Activated CD4-positive, alpha-beta memory T cell treated with anti-CD3 and anti-CD28 coated beads for 36 hours (primary cell): Measurements from ENCODE around the gene GBX2. TPM values are rescaled to one million over a fixed set of nuclear protein-coding genes. Genes with fewer than 3 reads are reported as not detected.

Experiments used
- CTCF ChIA-PET: fragments of 350-600 bp; sonication (Branson Sonifier 250); formaldehyde crosslinking; loops from one replicate; lab custom pipeline; 2021; ENCODE audit warnings: antibody characterized with exemption, inconsistent platforms; lab: Charles Lee
- POLR2A ChIA-PET: fragments of 350-600 bp; sonication (Branson Sonifier 250); formaldehyde crosslinking; loops from one replicate; lab custom pipeline; 2021; ENCODE audit warnings: antibody characterized with exemption; lab: Charles Lee
- DNase-seq: peaks from one replicate; pipeline ENCODE4 v3.0.0-alpha.2; 2020
- H3K27ac Mint-ChIP-seq: one replicate; pipeline ENCODE4 v1.8.0; 2021; ENCODE audit warnings: mixed read lengths
- H3K27me3 Mint-ChIP-seq: one replicate; pipeline ENCODE4 v1.8.0; 2021; ENCODE audit warnings: mixed read lengths
- H3K36me3 Mint-ChIP-seq: one replicate; pipeline ENCODE4 v1.8.0; 2021; ENCODE audit warnings: mixed read lengths
- H3K4me1 Mint-ChIP-seq: one replicate; pipeline ENCODE4 v1.8.0; 2021; ENCODE audit warnings: low read depth, mixed read lengths
- H3K4me3 Mint-ChIP-seq: one replicate; pipeline ENCODE4 v1.8.0; 2021; ENCODE audit warnings: mild to moderate bottlenecking, mixed read lengths
- H3K9me3 Mint-ChIP-seq: one replicate; pipeline ENCODE4 v1.8.0; 2021; ENCODE audit warnings: mixed read lengths
- intact Hi-C: fragments of 100-400 bp; cut with micrococcal nuclease; formaldehyde crosslinking; loops from one replicate; pipeline ENCODE4 v1.15.1; 2023
- total RNA-seq, 2 experiments: library from RNA; stranded (reverse); gene quantifications; one replicate each; pipeline ENCODE4 v1.2.3, GENCODE V29; 2021

The GBX2 gene
- total RNA-seq, 2 experiments from 2014 or later: not detected

GRCh38 chr2:236119476-236119875 lies 48.7 kb downstream of the GBX2 start:
- ChIA-PET CTCF (no interaction called here), POLR2A (no interaction called here)
- Mint-ChIP-seq H3K9me3 (no peaks in the 10 kb centered on the region), H3K27me3 (peaks cover 11% of the 10 kb centered on the region), H3K36me3 (no peaks in the 10 kb centered on the region), H3K4me1 (no peaks in the 10 kb centered on the region), H3K27ac (no peak overlapping the region), H3K4me3 (no peak overlapping the region)
- intact Hi-C loops: no loop called here
- no peak for DNase-seq

- CTCF ChIA-PET: no interaction called here
- Mint-ChIP-seq H3K4me3 (no peak overlapping the region), H3K4me1 (no peaks in the 10 kb centered on the region), H3K9me3 (no peaks in the 10 kb centered on the region), H3K27me3 (peaks cover 11% of the 10 kb centered on the region), H3K36me3 (no peaks in the 10 kb centered on the region), H3K27ac (no peak overlapping the region)
- intact Hi-C loops: no loop called here
- POLR2A ChIA-PET: no interaction called here
- no peak for DNase-seq
These were observed 49.2 kb downstream of the GBX2 start for GRCh38 chr2:236119003-236119402.

- ChIA-PET CTCF (no interaction called here), POLR2A (no interaction called here)
- H3K4me1 Mint-ChIP-seq: no peaks in the 10 kb centered on the region
- H3K27me3 Mint-ChIP-seq: peaks cover 11% of the 10 kb centered on the region
- intact Hi-C loops: no loop called here
- no peak overlapping the region for H3K27ac Mint-ChIP-seq
- H3K36me3 Mint-ChIP-seq: no peaks in the 10 kb centered on the region
- no peak for DNase-seq
- no peak overlapping the region for H3K4me3 Mint-ChIP-seq
- H3K9me3 Mint-ChIP-seq: no peaks in the 10 kb centered on the region
These were observed 50.3 kb downstream of the GBX2 start for GRCh38 chr2:236117861-236118269.

- POLR2A ChIA-PET: no interaction called here
- Mint-ChIP-seq H3K4me3 (no peak overlapping the region), H3K9me3 (no peaks in the 10 kb centered on the region), H3K27me3 (peaks cover 11% of the 10 kb centered on the region), H3K36me3 (no peaks in the 10 kb centered on the region), H3K4me1 (no peaks in the 10 kb centered on the region), H3K27ac (no peak overlapping the region)
- CTCF ChIA-PET: no interaction called here
- intact Hi-C loops: no loop called here
- DNase-seq: no peak
These were observed 50.8 kb downstream of the GBX2 start for GRCh38 chr2:236117401-236117800.

Other genes with a start within 250 kb of the GBX2 start
- gene ASB18, start 96.0 kb upstream of the GBX2 start, total RNA-seq: not detected